ENCODE measurements around the gene MLANA.

Gene MLANA

DNA sequence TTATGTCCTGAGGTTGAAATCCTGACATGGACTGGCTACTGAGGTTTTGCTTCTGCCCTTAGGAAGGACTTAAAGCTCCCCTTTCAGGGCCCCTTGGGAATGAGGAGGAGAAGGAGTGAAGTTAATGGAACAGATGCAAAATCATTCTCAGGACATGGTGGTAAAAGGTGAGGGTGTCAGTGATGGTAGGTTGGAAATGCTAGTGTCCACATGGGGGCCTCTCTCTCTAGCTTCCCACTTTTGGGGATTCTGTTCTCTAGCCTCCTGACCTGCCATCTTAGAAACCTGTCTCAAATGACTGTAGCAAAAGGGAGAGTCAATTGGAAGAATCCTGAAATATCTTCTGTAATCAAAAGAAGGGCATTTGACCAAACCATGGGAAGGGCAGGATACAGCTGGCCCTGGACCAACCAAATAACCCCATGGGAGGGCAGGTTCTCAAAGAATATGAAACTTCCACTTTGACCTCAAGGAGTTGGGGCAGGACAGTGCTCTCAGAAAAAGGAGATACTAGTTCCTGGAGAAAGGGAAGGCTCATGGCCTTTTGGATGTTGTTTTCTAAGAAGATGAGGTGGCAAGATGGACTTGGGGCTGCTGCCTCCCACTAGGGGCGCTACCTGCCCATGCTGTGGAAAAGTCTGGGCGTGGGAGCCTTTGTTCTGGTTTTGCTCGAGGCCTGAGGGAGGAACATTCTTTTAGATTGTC, 21.2 kb upstream of the MLANA start:
- no peak overlapping the region for H3K4me3 ChIP-seq (ENCODE audit: low read length)
- DNase-seq (ENCODE audit: low read depth), result no peak
- TF ChIP-seq, protein P1, sequence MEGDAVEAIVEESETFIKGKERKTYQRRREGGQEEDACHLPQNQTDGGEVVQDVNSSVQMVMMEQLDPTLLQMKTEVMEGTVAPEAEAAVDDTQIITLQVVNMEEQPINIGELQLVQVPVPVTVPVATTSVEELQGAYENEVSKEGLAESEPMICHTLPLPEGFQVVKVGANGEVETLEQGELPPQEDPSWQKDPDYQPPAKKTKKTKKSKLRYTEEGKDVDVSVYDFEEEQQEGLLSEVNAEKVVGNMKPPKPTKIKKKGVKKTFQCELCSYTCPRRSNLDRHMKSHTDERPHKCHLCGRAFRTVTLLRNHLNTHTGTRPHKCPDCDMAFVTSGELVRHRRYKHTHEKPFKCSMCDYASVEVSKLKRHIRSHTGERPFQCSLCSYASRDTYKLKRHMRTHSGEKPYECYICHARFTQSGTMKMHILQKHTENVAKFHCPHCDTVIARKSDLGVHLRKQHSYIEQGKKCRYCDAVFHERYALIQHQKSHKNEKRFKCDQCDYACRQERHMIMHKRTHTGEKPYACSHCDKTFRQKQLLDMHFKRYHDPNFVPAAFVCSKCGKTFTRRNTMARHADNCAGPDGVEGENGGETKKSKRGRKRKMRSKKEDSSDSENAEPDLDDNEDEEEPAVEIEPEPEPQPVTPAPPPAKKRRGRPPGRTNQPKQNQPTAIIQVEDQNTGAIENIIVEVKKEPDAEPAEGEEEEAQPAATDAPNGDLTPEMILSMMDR (conservative IDR thresholded peaks at IDR 0.05; ENCODE audit: low read length), result 0 out of 2 replicates have a peak, but pooled peaks have one; percentile 8

DNA sequence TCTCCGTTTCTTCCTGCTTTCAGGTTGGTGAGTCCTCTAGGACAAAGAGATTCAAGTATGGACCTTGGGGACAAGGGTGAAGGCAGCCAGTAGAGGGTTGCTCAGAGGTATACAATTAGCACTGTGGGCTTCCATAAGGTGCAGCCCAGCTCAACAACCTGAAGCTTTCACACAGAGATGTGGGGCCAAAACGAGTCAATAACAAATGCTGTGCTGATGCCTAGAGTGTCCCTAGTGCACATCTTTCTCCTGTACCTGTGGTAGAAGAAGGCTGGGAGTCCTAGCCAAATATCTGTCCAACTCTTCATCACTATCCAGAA, 20.7 kb upstream of the MLANA start:
- TF ChIP-seq, protein P1 (conservative IDR thresholded peaks at IDR 0.05; ENCODE audit: low read length), result no peak
- DNase-seq (ENCODE audit: low read depth), result no peak
- no peak overlapping the region for H3K4me3 ChIP-seq (ENCODE audit: low read length)

DNA sequence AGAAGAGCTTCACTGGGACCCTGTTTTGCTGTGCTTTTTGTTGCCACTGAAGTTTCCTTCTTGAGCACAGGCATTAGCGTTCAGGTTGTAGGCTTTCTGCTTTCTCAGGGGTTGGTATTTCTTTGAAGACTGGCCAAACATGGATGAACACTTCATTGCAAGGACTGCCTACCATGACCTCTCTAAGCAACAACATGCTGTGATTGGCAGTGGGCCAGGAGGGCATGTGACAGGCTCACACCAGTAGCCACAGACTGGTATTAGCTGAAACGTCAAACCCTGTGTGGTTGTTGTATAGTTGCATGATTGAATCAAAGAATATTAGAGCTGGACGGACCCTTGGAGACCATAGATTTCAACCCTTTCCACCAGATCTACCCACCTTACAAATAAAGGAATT, 20.0 kb upstream of the MLANA start:
- DNase-seq (ENCODE audit: low read depth), result no peak
- TF ChIP-seq, protein P1 (conservative IDR thresholded peaks at IDR 0.05; ENCODE audit: low read length), result no peak
- no peak overlapping the region for H3K4me3 ChIP-seq (ENCODE audit: low read length)

DNA sequence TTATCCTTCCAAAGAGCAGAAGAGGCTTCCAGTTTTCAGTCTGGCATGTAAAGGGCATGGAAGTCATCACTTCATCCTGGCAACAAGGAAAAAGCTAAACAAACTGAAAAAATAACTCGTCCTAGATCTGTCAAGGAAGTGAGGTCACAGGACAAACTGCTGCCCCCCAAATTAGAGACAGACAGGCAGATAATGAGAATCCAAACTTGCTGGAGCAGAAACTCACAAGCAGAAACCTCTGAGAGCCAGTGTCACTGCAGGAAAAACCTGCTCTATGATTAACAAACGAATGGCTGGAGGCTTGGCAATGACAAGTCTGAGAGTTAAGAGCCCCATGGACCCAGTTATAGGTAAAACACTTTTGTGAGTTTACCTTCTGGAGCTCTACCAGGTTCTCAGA, 18.9 kb upstream of the MLANA start:
- TF ChIP-seq, protein P1 (conservative IDR thresholded peaks at IDR 0.05; ENCODE audit: low read length), result no peak
- H3K4me3 ChIP-seq (ENCODE audit: low read length), result no peak overlapping the region
- peak; percentile 9 for DNase-seq (ENCODE audit: low read depth)

DNA sequence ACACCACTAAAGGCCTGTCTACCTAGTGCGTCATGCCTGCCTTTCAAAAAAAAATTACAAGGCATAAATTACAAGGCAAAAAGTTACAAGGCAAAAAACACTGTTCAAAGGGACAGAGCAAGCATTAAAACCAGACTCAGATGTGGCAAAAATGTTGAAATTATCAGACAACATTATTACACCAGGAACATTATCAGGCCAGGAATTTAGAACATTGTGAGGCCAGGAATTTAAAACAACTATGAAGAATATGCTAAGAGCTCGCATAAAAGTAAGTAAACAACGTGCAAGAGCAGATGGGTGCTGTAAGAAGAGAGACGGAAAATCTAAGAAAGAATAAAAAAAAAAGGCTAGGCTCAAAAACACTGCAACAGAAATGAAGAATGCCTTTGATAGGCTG, 18.2 kb upstream of the MLANA start:
- H3K4me3 ChIP-seq (ENCODE audit: low read length), result no peak overlapping the region
- TF ChIP-seq, protein P1 (conservative IDR thresholded peaks at IDR 0.05; ENCODE audit: low read length), result no peak
- DNase-seq (ENCODE audit: low read depth), result peak; percentile 69

DNA sequence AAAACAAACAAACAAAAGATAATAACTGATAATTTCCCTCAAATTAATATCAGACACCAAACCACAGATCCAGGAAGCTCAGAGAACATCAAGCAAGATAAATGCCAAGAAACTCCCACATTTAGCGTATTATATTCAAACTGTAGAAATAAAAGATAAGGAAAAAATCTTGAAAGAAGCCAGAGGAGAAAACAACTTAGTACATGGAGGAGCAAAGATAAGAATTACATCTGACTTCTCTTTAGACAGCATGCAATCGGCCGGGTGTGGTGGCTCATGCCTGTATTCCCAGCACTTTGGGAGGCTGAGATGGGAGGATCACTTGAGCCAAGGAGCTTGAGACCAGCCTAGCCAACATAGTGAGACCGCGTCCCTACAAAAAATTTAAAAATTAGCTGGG, 17.2 kb upstream of the MLANA start:
- DNase-seq (ENCODE audit: low read depth), result no peak
- H3K4me3 ChIP-seq (ENCODE audit: low read length), result no peak overlapping the region
- TF ChIP-seq, protein P1 (conservative IDR thresholded peaks at IDR 0.05; ENCODE audit: low read length), result no peak

DNA sequence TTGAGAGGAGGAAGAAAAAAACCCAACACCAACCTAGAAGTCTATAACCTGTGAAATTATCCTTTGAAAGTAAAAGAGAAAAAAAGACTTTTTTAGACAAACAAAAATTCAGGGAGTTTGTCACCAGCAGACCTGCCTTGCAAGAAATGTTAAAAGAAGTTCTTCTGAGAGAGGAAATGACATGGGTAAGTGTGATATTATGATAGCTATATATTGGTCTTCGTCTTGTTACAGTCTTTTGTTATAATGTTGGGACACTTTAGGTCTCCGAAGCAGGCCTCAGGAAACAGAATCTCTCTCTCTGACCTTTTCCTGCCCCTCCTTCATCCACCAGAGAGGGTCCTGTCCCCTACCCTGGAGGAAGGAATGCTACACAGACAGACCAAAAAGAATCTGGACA, 16.6 kb upstream of the MLANA start:
- DNase-seq (ENCODE audit: low read depth), result no peak
- H3K4me3 ChIP-seq (ENCODE audit: low read length), result no peak overlapping the region
- TF ChIP-seq, protein P1 (conservative IDR thresholded peaks at IDR 0.05; ENCODE audit: low read length), result no peak

All from AG10803 (cell line).